SK-N-DZ (cell line): ENCODE data around the gene PLCH1.
"Not testable (repeated sequence)": the region's sequence is repeated elsewhere in the genome, so short reads cannot be mapped to it uniquely, and the experiment has no call there.

Experiments used
- DNase-seq: peaks from one replicate; pipeline ENCODE4 v3.0.0-alpha.2; 2015; ENCODE audit warnings: low spot score

The PLCH1 gene

DNA sequence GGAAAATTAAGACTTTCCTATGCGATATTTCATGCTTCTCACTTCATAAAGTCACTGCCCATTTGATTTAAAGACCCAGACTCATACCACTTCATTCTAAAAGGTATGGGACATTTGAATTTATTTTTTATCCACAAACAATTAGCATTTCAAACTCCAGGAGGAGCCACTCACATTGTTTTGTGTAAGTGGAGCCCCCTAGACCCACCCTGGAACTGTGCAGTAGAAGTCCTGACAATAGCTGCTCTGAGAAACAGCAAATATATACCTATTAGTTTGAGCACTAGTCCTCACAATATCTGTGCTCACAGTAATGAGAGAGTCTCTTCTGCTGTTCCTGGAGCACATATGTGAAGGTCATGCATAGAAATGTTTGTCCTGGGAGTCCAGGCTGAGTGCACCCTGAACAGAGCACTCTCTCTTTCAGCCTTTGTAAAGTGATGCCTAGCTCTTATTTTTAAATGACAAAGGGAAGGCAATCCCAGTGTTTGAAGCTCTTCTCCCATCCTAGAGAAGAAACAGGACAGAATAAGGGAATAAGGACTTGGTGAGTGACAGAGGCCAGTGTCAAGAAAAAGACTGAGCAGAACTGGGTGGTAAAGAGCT, 323.9 kb downstream of the PLCH1 start:
- no peak for DNase-seq

DNA sequence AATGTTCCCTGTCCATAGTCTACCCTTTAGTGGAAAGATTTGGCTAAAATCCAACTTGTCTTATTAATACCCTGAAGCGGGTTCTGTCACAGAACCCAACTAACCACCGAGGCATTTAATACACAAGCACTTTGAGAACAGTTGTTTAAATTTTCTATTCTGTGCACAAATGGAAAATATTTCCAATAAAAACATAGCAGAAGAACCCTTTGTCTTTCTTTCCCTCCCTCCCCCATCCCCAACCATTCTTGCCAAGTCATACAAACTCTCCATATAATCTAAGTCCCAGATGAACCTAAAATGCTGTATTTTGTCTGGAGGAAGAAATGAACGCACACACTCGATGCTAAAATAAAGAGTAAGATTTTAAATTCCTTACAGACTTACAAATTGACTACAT, 324.5 kb downstream of the PLCH1 start:
- no peak for DNase-seq

DNA sequence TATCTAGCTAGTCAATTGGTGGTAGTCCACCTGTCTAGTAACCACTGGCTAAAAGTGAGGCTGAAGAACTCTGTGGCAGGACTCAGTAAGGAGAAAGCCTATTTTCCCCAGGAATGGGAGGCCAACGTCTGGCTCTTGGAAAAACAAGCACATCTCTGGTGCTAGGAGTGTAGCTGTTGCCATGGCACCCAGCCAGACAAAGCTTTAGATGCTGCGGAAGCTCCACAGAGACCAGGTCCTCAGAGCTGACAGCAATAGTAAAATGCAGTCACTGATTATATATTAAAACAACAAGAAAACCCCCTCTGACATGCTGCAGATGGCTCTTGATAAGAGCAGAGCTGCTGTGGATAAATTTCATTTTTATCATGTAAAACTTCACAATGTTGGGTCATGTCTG, 326.5 kb downstream of the PLCH1 start:
- peak; percentile 96 for DNase-seq

DNA sequence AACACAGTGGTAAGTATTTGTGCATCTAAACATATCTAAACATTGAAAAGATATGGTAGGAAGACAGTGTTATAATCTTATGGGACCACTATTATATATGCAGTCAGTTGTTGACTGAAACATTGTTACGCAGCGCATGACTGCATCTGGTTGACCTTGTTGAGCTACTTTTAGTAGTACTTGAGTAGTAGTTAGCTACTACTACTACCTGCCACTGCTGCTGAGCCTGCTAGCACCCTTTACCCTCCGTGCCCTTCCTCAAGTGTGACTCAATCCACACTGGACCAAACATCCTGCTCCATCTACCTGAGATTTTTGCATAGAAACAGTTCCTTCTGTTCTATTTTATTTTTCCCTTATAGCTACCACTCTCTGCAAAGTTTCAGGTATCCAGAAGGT, 327.8 kb downstream of the PLCH1 start:
- no peak for DNase-seq

DNA sequence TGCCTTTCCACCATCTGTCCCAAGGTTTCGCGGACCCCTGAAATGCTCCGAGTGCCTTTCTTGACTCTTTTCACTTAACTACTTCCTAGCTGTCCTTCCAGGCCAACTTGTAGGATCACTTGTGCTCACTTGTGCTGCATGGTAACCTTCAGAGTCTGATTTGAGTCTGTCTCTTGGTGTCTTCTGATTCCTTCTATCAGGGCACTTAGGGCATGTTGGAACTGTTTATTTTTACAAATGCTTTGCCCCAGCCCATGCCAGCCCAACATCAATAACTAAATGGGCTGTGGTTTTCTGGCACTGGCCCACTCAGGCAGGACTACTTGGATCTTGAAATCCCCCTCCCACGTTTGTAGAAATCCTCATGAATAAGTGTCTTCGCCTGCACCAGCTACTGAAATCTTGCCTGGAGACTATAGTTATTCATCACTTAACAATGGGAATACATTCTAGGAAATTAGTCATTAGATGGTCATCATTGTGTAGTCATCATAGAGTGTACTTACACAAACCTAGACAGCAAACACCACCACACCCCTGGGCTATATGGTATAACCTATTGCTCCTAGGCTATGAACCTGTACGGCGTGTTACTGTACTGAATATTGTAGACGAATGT, 328.3 kb downstream of the PLCH1 start:
- DNase-seq: no peak

DNA sequence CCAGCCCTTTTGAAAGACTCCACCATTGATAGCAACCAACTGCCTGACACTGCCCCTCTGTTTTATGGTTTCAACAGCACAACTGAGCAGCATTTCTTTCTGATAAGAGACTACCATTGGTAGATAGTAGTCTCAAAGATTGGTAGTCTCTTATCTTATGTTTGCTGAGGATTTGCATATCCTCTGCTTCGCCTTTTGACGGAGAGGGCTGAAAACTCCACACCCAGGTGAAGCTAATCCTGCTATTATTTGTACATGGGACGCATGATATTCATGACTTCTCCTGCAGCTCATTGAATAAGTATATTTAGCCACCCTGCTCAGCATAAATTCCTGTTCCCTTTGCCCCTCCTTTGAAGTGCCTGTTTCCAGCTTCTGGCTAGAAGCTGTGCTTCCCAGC, 332.0 kb downstream of the PLCH1 start:
- no peak for DNase-seq

DNA sequence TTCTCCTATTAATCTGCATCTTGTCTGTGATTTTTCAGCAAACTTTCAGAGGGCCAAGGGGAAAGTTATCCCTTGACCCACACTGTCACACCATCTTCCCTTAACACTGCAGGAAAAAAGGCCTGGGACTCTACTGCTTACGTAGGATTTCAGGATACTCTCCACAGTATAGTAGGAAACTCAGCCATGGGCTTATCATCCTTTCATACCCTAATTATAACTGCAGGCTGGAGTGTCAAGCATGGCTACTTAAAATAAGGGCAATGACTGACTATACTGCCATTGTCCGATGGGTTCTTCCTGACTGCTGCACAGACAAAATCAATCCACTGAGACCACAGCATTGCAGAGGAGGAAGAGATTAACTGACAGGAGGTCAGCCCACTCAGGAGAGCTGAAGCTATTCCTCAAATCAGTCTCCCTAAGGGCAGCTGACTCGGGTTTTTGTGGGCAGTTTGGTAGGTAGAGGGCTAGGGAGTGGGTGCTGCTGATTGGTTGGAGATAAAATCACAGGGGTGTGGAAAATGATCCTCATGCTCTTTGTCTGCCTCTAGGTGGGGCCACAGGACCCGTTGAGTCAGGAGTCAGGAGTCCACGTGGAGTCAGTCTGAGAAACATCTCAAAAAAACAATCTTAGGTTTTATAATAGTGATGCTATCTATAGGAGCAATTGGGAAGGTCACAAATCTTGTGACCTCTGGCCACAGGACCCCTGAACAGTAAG, 333.2 kb downstream of the PLCH1 start:
- no peak for DNase-seq

DNA sequence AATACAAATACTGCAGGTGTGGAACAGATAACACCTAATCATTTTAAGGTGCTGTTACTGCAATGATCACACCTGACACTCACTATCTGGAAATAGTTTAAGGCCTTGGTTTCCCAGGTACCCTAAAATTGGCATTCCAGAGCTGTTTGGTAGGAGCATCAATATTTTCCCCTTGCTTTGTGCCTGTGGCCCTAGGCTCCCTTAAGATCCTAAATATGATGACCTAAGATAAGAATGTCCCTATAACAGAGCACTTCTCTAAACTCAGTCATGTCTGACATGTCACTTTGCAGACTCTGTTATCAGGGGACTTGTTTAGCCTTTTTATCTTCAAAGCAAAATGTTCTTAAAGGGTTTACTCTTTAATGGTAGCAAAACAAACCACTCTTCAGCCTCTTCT, 335.5 kb downstream of the PLCH1 start:
- no peak for DNase-seq

DNA sequence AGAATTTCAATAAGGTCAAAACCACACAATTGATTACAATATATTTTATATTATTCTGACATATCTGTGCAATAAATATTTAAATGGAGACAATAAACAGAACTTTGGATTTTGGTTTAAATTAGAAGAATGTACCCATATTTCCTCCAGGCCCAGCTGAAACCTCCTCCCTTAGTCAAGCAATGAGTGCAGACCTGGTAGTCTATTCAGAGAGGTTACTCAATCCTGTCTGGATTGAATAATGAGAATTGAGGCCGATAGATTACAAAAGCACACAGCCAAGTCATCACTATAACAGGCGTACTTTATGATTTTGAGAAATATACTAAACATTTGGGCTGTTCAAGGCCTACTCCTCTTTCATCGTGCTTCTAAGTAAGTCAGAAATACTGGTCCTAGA, 336.9 kb downstream of the PLCH1 start:
- no peak for DNase-seq

DNA sequence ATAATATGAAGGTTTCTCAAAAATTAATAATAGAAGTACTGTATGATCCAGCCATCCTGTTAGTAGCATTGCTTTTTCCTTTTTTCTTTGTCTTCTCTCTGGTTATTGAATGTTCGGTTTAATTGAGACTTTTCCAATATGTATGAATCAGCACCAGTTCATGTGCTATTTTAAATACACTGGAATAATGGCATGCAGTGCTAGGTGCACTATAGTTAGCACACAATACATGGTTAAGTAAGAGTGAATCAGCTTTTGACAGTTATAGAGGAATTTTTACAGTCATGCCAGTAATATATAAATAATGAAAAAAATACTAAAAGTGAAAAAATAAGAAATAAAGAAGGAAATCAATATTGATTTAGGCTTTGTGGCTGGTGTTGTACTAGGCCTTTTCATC, 337.5 kb downstream of the PLCH1 start:
- DNase-seq: no peak

DNA sequence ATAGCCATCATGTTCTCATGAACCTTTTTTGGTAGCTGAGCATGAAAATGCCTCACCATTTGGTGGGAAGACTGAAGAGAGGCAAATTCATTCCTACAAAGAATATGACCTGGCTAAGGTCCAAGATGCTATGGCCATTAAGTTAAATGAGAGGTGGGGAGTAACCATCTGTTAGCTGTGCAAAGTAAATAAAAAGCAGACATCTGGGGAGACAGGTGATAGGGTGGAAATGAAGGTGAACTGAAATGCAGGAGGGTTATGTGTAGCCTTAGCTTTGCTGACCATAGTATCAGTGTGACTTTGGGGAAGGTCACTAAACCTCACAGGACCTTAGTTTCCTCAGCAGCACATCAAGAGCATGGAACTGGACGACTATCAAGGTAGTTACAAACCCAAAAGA, 340.4 kb downstream of the PLCH1 start:
- no peak for DNase-seq

DNA sequence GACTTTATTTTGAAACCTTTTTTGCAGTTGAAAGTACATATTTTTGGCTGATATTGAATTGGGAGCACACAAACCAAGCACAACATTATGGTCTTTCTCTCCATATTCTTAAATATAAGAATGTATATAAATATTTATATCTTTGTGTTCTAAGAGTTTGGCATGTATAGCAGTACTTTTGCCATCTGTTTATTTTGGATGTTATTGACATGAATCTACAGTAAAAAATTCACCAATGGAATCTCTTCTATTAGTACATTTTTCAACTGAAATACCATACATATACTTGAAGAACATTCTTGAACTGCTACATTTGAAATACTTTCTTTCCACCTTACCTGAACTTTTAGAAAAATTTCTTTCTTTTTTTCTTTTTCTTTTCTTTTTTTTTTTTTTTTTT, 342.2 kb downstream of the PLCH1 start:
- no peak for DNase-seq

DNA sequence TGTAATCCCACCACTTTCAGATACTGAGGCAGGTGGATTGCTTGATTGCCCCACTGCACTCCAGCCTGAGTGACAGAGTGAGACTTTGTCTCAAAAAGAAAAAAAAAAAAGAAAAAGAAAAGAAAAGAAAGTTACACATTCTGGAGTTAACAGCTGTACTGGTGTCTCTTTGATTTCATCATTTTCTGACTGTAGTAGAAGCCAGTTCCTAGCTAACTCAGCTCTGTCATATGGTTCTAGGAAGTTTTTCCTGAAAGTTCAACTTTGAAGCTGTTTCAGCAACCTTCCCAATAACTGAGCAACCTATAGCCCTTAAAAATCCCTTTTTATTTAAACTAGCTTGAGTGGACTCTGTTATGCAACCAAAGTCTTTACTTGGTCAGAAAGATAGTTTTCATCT, 346.8 kb downstream of the PLCH1 start:
- DNase-seq: no peak

DNA sequence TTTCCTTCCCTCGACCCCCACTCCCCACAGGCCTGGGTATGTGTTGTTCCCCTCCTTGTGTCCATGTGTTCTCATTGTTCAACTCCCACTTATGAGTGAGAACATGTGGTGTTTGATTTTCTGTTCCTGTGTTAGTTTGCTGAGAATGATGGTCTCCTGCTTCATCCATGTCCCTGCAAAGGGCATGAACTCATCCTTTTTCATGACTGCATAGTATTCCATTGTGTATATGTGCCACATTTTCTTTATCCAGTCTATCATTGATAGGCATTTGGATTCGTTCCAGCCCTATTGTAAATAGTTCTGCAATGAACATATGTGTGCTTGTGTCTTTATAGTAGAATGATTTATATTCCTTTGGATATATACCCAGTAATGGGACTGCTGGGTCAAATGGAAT, 350.0 kb downstream of the PLCH1 start:
- DNase-seq: not testable (repeated sequence)

DNA sequence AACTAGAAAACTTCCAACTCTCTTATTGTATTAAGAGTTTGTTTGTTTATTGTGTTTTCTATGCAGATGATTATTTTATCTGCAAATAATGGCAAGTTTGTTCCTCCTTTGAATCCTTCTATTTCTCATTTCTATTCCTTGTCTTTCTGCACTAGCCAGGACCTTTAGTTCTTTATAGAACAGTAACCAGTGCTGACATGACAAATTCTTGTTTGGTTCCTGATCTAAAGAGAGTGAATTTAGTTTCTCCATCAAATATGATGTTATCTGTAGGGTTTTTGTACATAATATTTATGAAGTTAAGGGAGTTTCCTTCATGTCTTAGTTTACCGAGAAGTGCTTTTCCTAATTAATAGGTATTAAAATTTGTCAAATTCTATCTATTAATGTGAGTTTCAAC, 350.6 kb downstream of the PLCH1 start:
- no peak for DNase-seq

DNA sequence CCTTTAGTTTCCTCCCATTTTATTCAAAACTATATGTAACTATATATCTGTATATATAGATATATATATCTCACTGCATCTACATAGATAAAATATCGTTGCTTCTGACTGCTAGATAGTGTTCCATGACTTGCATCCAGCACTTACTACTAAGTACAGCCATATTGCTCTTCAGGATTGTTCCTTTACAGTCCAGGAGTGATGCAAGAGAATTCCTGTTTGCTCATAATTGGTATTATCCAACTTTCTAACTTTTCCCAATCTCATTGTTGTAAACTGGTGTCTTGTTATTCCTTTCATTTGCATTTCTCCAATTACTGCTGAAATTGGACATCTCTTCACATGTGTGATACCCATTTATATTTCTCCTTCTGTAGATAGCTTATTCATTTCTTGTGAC, 351.6 kb downstream of the PLCH1 start:
- no peak for DNase-seq

DNA sequence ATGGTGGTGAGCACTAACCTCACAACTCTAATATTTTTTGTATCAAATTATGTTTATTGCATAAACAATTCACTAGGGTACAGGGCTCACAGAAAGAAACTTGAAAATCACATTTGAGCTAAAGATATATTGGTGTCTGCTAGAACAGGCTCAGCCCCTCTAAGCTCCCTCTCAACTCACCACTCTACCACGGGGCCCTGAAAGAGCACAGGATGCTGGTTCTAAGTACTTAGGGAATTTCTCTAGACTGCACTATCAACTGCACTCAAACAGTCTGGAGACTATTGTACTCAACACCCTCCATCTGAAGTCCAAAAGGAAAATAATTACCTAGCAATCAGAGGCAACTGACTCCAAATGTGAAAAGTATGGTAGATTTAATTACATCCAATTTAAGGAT, 352.7 kb downstream of the PLCH1 start:
- no peak for DNase-seq

DNA sequence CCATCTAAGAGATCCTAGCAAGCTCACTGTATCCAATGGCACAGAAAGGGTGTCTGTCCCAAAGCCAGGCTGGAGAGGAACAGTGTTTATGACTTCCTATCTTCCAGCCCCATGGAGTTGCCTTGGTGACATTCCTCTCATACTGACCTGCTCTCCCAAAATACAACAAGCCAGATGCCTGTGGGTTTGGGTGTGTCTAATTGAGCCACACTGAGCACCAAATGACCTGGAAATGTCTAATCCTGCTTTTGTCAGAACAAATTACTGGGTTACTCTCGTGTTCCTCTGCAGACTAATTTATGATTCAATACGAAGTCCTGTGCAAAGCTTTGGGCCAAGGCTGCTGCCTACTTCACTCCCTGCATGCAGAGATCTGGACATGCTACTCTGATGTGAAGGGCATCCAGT, 353.3 kb downstream of the PLCH1 start:
- no peak for DNase-seq

DNA sequence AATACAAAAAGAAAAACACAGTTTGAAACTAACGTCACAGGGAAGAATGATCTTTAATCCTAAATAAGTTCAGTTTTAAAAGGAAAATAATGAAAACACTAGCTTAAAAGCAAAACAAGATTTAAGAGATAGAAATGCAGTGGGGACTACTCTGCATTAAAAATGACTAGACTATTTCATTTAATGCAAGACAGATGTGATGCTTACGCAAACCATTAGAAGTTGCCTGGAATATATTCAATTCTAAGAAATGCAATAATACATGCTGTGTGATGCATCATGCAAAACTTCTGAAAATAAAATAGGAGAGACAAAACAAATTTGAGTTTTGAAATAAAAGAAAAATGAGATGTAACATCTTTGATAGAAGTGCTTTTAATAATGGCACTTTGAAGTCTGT, 353.8 kb downstream of the PLCH1 start:
- no peak for DNase-seq

DNA sequence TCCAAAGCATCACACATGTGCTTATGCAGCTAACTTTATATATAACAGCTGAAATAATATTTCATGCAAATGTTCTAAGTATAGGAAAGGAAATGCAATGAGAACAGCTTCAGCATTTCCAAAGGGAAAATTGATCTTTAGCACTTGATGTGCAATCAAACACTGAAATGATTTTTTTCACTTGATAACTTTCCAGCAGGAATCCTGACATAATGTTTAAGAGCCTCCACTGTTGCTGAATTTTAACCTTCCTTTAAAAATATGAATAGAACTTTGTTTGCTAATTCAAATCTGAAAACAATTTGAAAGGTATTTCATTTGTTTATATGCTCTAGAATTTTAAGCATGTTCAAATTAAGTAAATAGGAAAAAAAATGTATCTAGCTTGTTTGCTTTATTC, 354.5 kb downstream of the PLCH1 start:
- DNase-seq: no peak

DNA sequence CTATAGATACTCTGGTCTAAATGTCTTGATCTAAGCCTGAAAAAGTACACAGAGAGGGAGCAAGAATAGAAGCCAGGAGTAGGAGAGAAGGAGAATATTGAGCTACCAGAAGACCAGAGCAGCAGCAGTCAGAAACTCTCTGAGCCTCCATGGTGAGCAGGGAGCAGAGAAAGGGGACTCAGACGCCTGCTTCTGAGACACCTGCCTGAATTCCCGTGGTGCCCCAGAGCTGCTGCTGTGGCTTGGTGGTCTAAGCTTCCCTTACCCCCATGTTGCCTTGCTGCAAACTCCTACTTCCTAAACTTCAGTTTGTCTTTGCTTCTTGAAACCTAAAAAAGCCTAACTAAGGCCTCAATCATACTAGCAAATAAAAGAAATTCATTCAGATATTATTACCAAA, 356.5 kb downstream of the PLCH1 start:
- no peak for DNase-seq

DNA sequence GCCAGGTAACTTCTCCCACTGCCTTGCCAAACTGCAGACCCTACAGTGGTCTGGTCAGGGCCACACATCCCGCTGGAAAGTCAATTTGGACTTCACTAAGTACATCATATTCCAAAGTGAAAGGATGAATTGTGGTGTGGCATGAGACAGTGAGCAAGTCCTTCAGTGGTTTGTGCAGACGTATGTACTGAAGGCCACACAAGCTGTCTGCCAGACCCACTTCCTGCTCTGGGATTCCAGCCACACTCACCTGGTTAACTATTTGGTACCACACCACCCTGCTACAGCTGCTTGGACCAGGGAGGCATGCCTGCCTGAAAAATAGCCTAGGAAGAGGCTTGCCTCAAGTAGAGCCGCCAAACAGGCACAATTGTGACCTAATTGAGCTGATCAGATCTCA, 357.3 kb downstream of the PLCH1 start:
- no peak for DNase-seq

DNA sequence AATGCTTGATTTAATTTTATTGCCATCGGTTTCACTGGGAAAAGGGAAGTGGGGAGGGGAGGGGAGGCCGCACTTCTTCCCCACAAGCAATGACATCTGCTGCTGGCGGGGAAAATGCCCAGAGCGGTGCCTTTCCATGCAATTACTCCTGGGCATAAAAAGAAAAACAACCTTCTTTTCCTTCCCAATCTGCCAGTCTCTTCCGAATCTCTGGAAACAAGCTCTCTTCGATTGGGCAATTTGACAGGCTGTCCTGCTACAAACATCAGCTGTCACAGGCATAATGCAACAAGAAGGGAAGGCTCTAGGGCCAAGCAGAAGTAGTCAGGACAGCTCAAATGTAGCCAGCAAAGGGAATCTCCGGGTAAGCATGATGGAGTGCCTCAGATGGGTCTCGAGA, 358.0 kb downstream of the PLCH1 start:
- DNase-seq: no peak
